ENCODE measurements around the gene USP33. TPM values are rescaled to one million over a fixed set of nuclear protein-coding genes. Genes with fewer than 3 reads are reported as not detected.

USP33 gene
- total and polyA plus RNA-seq, 2 of the 13 experiments (the other 11 are each of a cell fraction or from before 2014, with no cell fraction given): 32.0 to 49.1 TPM

- TF ChIP-seq, protein P1, sequence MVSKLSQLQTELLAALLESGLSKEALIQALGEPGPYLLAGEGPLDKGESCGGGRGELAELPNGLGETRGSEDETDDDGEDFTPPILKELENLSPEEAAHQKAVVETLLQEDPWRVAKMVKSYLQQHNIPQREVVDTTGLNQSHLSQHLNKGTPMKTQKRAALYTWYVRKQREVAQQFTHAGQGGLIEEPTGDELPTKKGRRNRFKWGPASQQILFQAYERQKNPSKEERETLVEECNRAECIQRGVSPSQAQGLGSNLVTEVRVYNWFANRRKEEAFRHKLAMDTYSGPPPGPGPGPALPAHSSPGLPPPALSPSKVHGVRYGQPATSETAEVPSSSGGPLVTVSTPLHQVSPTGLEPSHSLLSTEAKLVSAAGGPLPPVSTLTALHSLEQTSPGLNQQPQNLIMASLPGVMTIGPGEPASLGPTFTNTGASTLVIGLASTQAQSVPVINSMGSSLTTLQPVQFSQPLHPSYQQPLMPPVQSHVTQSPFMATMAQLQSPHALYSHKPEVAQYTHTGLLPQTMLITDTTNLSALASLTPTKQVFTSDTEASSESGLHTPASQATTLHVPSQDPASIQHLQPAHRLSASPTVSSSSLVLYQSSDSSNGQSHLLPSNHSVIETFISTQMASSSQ (IDR thresholded peaks at IDR 0.05; ENCODE audit: low read depth): no peak
- TF ChIP-seq, protein P1 (CRISPR knock-in tag; IDR thresholded peaks at IDR 0.05; ENCODE audit: borderline replicate concordance): peak; percentile 31; the same call in 1 of the 2 replicates
- TF ChIP-seq, protein P2, sequence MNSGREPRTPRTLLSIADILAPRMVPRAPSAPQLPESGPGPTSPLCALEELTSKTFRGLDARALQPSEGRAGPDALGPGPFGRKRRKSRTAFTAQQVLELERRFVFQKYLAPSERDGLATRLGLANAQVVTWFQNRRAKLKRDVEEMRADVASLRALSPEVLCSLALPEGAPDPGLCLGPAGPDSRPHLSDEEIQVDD (CRISPR knock-in tag; IDR thresholded peaks at IDR 0.05; ENCODE audit: borderline replicate concordance): no peak
- no peak for TF ChIP-seq ZNF883 (CRISPR knock-in tag; IDR thresholded peaks at IDR 0.05; ENCODE audit: not compliant biosample characterization)
- peak; percentile 44; the same call in 1 of the 2 replicates for TF ChIP-seq NFKB2 (CRISPR knock-in tag; IDR thresholded peaks at IDR 0.05; ENCODE audit: borderline replicate concordance)
- TF ChIP-seq PHF8 (CRISPR knock-in tag; IDR thresholded peaks at IDR 0.05): peak; percentile 87
- TF ChIP-seq MAFG (CRISPR knock-in tag; IDR thresholded peaks at IDR 0.05): no peak
- peak; percentile 91 for TF ChIP-seq THAP11 (CRISPR knock-in tag; IDR thresholded peaks at IDR 0.05)
- TF ChIP-seq ZNF644 (CRISPR knock-in tag; IDR thresholded peaks at IDR 0.05; ENCODE audit: low read depth): no peak
- TF ChIP-seq DNMT1 (CRISPR knock-in tag; IDR thresholded peaks at IDR 0.05): no peak
- no peak; the same call in 1 of the 2 replicates for TF ChIP-seq YEATS4 (CRISPR knock-in tag; IDR thresholded peaks at IDR 0.05; ENCODE audit: borderline replicate concordance)
- peak; percentile 16; the same call in 1 of the 2 replicates for TF ChIP-seq ZNF768 (CRISPR knock-in tag; IDR thresholded peaks at IDR 0.05)
- TF ChIP-seq XBP1 (CRISPR knock-in tag; IDR thresholded peaks at IDR 0.05): no peak
- TF ChIP-seq ZEB1 (IDR thresholded peaks at IDR 0.05; ENCODE audit: insufficient replicate concordance, low read depth): peak; percentile 86
- TF ChIP-seq, protein P3, sequence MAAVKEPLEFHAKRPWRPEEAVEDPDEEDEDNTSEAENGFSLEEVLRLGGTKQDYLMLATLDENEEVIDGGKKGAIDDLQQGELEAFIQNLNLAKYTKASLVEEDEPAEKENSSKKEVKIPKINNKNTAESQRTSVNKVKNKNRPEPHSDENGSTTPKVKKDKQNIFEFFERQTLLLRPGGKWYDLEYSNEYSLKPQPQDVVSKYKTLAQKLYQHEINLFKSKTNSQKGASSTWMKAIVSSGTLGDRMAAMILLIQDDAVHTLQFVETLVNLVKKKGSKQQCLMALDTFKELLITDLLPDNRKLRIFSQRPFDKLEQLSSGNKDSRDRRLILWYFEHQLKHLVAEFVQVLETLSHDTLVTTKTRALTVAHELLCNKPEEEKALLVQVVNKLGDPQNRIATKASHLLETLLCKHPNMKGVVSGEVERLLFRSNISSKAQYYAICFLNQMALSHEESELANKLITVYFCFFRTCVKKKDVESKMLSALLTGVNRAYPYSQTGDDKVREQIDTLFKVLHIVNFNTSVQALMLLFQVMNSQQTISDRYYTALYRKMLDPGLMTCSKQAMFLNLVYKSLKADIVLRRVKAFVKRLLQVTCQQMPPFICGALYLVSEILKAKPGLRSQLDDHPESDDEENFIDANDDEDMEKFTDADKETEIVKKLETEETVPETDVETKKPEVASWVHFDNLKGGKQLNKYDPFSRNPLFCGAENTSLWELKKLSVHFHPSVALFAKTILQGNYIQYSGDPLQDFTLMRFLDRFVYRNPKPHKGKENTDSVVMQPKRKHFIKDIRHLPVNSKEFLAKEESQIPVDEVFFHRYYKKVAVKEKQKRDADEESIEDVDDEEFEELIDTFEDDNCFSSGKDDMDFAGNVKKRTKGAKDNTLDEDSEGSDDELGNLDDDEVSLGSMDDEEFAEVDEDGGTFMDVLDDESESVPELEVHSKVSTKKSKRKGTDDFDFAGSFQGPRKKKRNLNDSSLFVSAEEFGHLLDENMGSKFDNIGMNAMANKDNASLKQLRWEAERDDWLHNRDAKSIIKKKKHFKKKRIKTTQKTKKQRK (IDR thresholded peaks at IDR 0.05; ENCODE audit: low read length): no peak
- 0 out of 4 replicates have a peak, but pooled peaks of 1 of the 2 experiments have one; percentile 34 for TF ChIP-seq KLF16 (CRISPR knock-in tag; IDR thresholded peaks at IDR 0.05)
- TF ChIP-seq ZNF431 (CRISPR knock-in tag; IDR thresholded peaks at IDR 0.05; ENCODE audit: borderline replicate concordance, low read depth): no peak
- no peak for TF ChIP-seq REL (CRISPR knock-in tag; conservative IDR thresholded peaks at IDR 0.05)
- no peak for TF ChIP-seq ZSCAN20 (CRISPR knock-in tag; IDR thresholded peaks at IDR 0.05; ENCODE audit: borderline replicate concordance)
- TF ChIP-seq CENPX (CRISPR knock-in tag; IDR thresholded peaks at IDR 0.05): no peak
- no peak for TF ChIP-seq ZNF343 (CRISPR knock-in tag; IDR thresholded peaks at IDR 0.05)
These were observed 20.1 kb upstream of the USP33 start, which contains the start of gene MIGA1 (continued) for GRCh38 chr1:77779529-77780281.
